Tibial nerve (tissue), 3 donors: ENCODE results near the gene HUWE1.

Experiments used
- CTCF ChIP-seq, 5 experiments: fragments of 200-600 bp in 3 of 5; fragments of 450-650 bp in 2 of 5; sonication (generic) in 3 of 5; IDR thresholded peaks; one replicate each; pipeline ENCODE4 v1.5.1; 2016 to 2019; ENCODE audit warnings: antibody characterized with exemption in 5 of 5, mild to moderate bottlenecking in 3 of 5, moderate library complexity in 2 of 5
- POLR2A ChIP-seq, 2 donors: fragments of 450-650 bp; IDR thresholded peaks; one replicate each; pipeline ENCODE4 v1.6.1; 2017; ENCODE audit warnings: antibody characterized with exemption in 2 of 2, mild to moderate bottlenecking in 2 of 2, moderate library complexity in 2 of 2

GRCh38 chrX:53616946-53617345, 69.6 kb downstream of the HUWE1 start:
- TF ChIP-seq POLR2A (IDR thresholded peaks at IDR 0.05), result no peak
- TF ChIP-seq CTCF (IDR thresholded peaks at IDR 0.05), result no peak
